Embryonic facial prominence (tissue), 1 donor: ENCODE measurements around the gene GLP1R.

Experiments
- DNase-seq: peaks from one replicate; pipeline ENCODE4 v3.0.0-alpha.2; 2016; ENCODE audit errors: extremely low spot score

Gene GLP1R

DNA sequence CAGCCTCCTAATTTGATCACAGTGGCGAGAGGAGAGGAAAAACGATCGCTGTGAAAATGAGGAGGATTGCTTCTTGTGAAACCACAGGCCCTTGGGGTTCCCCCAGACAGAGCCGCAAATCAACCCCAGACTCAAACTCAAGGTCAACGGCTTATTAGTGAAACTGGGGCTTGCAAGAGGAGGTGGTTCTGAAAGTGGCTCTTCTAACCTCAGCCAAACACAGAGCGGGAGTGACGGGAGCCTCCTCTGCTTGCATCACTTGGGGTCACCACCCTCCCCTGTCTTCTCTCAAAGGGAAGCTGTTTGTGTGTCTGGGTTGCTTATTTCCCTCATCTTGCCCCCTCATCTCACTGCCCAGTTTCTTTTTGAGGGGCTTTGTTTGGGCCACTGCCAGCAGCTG is 37.7 kb downstream of the GLP1R start:
- DNase-seq, result no peak

DNA sequence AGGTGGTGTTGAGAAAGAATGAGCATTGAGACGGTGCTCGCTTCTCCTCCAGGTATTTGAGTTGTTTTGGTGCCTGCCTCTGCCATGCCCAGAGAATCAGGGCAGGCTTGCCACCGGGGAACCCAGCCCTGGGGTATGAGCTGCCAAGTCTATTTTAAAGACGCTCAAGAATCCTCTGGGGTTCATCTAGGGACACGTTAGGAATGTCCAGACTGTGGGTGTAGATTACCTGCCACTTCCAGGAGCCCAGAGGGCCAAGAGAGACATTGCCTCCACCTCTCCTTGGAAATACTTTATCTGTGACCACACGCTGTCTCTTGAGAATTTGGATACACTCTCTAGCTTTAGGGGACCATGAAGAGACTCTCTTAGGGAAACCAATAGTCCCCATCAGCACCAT is 38.1 kb downstream of the GLP1R start:
- no peak for DNase-seq

GRCh38 chr6:39087197-39087596 is 38.6 kb downstream of the GLP1R start:
- DNase-seq, result no peak

GRCh38 chr6:39088331-39088730 is 39.8 kb downstream of the GLP1R start:
- DNase-seq, result peak; percentile 8

GRCh38 chr6:39090036-39090435 is 41.5 kb downstream of the GLP1R start:
- DNase-seq, result no peak

DNA sequence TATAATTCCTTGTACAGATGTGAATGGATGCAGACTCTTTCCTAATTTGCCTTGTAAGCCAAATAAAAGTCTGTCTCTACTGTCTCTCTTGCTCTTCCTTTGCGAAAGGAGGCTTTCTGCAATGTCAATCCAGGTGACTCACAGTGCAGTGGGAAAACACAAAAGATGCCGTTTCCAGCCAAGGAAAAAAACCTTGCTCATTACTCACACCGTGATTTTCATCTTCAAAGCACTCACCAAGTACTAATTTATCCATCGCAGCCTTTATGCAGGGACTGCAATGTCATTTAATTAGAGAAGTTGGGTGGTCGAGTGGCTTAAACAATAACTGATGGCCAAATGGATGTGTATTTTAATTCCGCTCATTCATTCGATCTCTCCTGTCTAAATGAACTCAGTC is 42.6 kb downstream of the GLP1R start:
- DNase-seq, result no peak

DNA sequence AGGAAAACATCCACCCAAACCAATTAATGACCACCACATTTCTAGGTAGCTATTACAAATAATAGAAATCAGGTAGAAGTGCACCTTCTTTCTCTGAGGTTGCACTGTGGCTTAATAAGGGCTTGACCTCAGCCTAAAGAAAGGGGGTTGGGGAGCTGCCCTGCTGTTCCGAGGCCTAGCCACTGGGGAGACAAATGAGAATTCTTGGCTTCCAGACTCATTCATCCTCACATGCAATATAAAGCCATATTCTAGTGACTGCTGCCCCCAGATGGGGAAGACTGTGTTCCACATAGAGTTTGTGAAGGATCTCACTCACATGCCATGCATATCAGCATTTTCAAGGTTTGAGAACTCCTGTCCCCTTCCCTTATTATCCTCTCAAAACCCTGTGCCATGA is 43.5 kb downstream of the GLP1R start:
- DNase-seq, result no peak

GRCh38 chr6:39093149-39093708 is 44.6 kb downstream of the GLP1R start:
- DNase-seq, result no peak

DNA sequence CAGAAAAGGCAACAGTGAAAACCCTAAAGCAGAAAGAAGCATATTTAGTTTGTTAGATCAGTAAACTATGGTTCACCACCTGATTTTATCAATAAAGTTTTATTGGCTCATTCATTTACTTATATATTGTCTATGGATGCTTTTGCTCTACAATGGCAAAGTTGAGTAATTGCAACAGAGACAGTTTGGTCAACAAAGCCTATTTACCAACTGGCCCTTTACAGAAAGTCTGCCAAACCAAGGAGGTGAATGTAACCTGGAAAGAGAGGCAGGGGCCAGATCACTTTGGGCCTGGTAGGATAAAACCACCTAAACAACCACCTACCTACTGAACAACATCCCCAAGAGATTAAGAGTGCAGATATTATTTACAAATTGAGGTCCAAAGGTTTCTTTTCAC is 47.0 kb downstream of the GLP1R start:
- no peak for DNase-seq

- DNase-seq, result no peak
These were observed 51.8 kb downstream of the GLP1R start for GRCh38 chr6:39100358-39100757.

DNA sequence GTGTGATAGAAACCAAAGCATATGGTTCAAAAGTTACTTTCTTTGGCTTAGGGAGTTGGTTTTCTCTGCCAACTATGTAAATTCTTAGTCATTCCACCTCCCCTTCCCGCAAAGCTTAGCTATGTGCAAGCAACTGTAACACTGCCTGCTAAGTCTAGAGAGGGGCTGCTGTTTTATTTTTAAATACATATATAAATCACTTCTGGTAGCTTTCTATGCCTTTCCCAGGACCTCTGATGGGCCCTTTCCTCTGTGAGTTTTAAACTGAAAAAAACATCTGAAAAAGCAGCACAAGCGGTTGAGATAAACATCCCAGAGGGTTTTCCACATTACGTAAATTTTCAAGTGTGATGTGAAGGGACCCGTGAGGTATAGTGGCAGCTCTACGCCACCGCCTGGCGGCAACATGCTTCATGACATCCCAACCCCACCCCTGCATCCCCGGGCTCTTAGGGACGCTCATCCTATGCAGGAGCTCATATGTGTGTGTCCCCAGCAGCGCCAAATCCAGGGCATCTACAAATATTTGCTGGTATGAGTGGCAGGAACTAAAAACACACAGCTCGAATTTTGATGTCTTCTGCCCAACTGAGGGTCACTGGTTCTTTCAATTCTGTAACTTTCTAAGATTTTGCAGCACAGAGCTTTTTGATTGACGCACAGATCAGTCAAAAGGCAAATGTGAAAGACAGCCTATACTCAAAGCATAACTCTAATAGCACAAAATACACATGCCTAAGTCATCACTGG is 53.7 kb downstream of the GLP1R start:
- no peak for DNase-seq

DNA sequence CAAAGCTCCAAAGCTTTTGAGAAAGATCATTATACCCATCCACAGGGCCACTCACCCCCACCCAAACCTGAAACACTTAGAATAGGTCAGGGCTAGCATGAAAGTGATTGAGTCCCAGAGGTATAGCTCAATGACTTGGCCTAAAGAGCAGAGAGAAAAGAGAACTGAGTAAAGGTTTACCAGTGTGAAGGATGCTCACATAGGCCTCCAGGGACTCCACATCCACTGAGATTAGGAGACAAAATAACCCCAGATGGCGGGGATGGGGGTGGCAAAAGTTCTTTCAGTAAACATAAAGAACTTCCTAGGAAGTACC is 54.2 kb downstream of the GLP1R start:
- DNase-seq, result no peak

DNA sequence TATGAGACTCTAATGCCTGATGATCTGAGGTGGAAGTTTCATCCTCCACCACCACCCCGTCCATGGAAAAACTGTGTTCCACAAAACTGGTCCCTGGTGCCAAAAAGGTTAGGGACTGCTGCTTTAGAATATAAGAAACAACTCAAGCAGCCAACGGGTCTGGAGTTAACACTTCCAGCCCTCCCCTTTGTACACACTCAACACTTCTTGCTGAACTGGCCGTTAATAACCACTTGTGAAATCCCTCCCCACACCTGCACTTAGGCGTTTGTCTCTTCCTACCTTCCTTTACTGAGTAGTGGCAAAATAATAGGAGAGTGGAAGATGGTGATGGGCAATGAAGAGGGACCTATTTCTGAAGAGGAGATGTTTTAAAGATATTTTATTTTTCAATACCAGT is 55.9 kb downstream of the GLP1R start:
- DNase-seq, result no peak

GRCh38 chr6:39107034-39107433 is 58.5 kb downstream of the GLP1R start:
- DNase-seq, result no peak

- DNase-seq, result no peak
These were observed 59.1 kb downstream of the GLP1R start for GRCh38 chr6:39107641-39108040.

DNA sequence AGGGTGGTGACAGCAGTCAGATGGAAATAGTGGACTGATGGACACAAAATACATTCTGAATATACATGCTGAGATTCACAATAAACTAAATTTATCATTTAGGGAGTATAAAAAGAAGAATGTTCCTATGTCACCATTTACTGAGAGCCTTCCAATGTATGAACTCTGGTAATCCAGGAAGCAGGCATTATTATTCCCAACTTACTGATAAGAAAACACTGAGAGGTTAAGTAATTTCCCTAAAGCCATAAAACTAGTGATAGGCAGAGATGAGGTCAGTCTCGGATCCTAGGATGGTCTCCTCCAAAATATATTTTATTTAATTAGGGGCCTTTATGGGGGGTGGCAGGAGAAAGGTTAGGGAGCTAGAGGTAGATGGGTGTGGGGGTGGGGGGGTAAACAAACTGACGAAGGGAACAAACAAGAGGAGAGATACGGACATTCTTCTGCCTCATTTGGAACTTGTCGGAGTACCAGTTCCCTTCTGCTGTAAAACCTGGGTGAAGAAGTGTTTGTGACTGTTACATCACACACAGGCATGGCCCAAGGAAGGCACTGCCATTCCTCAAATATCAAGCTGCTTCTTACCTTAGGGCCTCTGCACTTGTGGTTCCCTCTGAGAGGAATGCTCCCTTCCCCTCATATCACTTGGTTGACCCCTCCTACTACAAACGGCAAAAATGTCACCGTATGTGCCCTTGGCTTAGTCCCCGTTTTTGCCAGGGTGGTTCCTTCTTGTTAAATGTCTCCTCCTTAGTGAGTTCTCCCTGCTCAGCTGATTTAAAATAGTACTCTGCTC is 59.7 kb downstream of the GLP1R start:
- no peak for DNase-seq

- no peak for DNase-seq
These were observed 62.7 kb downstream of the GLP1R start for GRCh38 chr6:39111280-39111679.

DNA sequence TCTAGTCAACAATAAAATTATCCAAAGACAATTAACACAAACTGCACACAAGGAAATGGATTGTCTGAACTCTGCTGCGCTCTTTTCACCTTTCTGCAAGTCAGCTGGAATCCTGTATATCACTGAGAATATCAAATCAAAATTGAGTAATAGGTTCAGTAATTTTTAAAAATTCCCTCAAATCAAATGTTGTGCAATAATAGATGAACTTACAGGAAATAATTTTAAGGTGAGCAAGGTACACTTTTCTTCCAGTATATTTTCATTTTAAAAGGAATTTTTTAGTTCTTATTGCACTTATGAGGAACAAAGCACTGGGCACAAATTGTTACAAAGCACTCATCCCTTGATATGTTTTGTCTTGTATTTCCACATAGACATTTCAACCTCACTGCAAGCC is 65.2 kb downstream of the GLP1R start:
- no peak for DNase-seq

DNA sequence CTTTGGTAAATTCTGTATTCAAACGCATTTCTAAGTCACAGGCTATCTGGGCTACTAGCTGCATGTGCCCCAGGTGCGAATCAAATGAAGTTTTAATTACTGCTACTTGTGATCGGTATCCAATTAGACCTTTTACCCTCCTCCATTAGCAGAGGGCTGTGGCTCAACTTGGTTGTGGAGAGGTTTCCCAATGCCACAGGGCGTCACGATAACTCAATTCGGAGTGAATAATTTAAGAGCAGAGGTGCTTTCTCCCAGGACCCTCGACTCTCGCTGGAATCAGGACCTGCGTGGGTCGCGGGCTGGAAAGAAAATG is 65.8 kb downstream of the GLP1R start:
- peak; percentile 6 for DNase-seq

DNA sequence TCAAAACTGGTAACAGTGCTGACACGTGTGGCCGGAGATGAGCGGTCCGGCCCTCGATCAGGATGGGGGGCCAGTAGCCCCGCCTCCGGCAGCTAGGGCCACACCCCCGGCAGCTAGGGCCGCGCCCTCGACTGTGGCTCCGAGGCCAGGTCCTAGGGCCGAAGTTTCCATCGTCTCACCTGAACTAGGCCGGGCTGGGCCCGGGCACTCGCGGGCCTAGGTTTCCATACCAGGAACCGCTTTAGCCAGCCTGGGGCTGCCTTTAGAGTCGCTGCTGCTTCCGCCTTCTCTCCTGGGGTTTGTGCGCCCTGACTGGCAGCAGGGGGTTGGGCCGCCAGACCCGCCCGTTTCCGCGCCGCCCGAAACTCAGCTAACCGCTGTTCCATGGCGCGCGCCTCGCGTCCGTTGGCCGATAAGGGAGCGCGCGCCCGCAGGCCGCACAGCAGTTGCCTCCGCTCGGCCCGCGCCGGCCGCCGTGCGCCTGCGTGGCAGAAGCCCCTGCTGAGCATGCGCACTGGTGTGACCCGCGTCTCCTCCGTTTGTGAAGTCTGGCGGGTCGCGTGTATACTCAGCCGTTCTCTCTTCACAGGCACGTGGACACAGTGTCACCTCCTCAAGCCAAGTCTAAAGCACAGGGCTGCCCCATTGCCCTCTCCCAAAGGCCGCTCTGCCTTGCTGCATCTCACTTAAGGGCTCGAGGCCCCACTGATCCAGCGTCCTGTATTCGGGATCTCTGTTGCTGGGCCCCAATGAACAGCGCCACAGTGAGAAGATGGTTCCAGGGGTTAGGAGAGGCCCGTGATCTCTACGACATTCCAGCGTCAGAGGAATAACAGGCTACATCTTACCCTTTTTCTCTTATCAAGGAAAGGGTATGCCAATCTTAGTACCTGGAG is 66.4 kb downstream of the GLP1R start, which contains the start of gene SAYSD1:
Gene SAYSD1 (minus strand): TSS at position 483 of the 896 bp plus-strand sequence. CDS start 97 bp downstream, at position 386.
- DNase-seq, result peak; percentile 86

DNA sequence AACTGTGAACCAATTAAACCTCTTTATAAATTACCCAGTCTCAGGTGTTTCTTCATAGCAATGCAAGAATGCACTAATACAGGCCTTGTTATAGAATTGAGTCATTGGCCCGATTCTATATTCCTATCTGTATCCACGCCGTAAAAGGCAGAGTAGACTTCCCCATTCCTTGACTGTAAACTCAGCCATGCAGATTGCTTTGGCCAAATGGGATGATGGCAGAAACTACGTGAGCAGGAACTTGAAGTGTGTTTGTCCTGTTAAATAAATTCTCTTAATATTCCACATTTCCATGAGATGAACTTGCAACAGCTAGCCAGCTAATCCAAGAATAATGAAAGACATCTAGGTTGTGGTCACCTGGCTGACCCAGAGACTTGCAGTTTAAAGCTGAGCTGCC is 70.3 kb downstream of the GLP1R start:
- no peak for DNase-seq

- no peak for DNase-seq
These were observed 75.5 kb downstream of the GLP1R start for GRCh38 chr6:39124114-39124513.
